A375 (cell line): ENCODE measurements around the gene PRAMEF10. TPM values are rescaled to one million over a fixed set of nuclear protein-coding genes. Genes with fewer than 3 reads are reported as not detected.

Source experiments
- small RNA-seq: library from RNA; depleted of rRNA; stranded (forward); fragments of <200 nt; gene quantifications from one replicate; pipeline ENCODE3, GENCODE V24; 2014
- total RNA-seq: library from RNA; depleted of rRNA; stranded (reverse); fragments of >200 nt; shearing (Covaris generic); gene quantifications from 2 replicates; pipeline ENCODE4 v1.2.3, GENCODE V29; 2014; rRNA removed

The PRAMEF10 gene
- not detected in 2 replicates for total RNA-seq

GRCh38 chr1:12898170-12898569 is at the start of gene PRAMEF10:
PRAMEF10 (minus strand) TSS chr1:12898270; CDS start chr1:12895847, 2,423 bp downstream.

GRCh38 chr1:12947480-12947879 is 49.4 kb upstream of the PRAMEF10 start, which contains the start of gene PRAMEF6:
PRAMEF6 (minus strand) TSS chr1:12947580; CDS start chr1:12942518, 5,062 bp downstream.

GRCh38 chr1:12916310-12916709 is 18.2 kb upstream of the PRAMEF10 start, which contains the start of gene PRAMEF7:
PRAMEF7 (plus strand) TSS chr1:12916610; CDS start chr1:12917693, 1,083 bp downstream.

GRCh38 chr1:12886101-12886500 is 12.0 kb downstream of the PRAMEF10 start, which contains the start of gene PRAMEF4:
PRAMEF4 (minus strand) TSS chr1:12886201; CDS start chr1:12883394, 2,807 bp downstream.

GRCh38 chr1:12856786-12857185 is 41.3 kb downstream of the PRAMEF10 start, which contains the start of gene PRAMEF2:
PRAMEF2 (plus strand) TSS chr1:12857086; CDS start chr1:12859010, 1,924 bp downstream.

GRCh38 chr1:12848620-12849019 is 49.5 kb downstream of the PRAMEF10 start, which contains the start of gene HNRNPCL1:
HNRNPCL1 (minus strand) TSS chr1:12848720; CDS start chr1:12848289, 431 bp downstream.

Small RNA genes lying within 50 kb of the gene (small RNA-seq; reads per million reads assigned to genes)
- gene RNU6-1072P, result not detected

Other genes starting within 250 kb of the PRAMEF10 start
- gene AADACL3, start 182.2 kb downstream of the PRAMEF10 start, total RNA-seq, result not detected in 2 replicates
- gene CFAP107, start 152.1 kb downstream of the PRAMEF10 start, total RNA-seq, result not detected in 2 replicates
- not detected in 2 replicates for gene PRAMEF12, start 124.5 kb downstream of the PRAMEF10 start, total RNA-seq
- gene PRAMEF1, start 106.9 kb downstream of the PRAMEF10 start, total RNA-seq, result not detected in 2 replicates
- not detected in 2 replicates for gene PRAMEF11, start 66.9 kb downstream of the PRAMEF10 start, total RNA-seq
- gene HNRNPCL1, start 49.5 kb downstream of the PRAMEF10 start, total RNA-seq, result not detected in 2 replicates
- gene PRAMEF2, start 41.2 kb downstream of the PRAMEF10 start, total RNA-seq, result not detected in 2 replicates
- gene PRAMEF4, start 12.1 kb downstream of the PRAMEF10 start, total RNA-seq, result 0.11 TPM in 1 of 2 replicates, not detected in the other
- gene PRAMEF7, start 18.3 kb upstream of the PRAMEF10 start, total RNA-seq, result not detected in 2 replicates
- gene PRAMEF6, start 49.3 kb upstream of the PRAMEF10 start, total RNA-seq, result not detected in 2 replicates
- not detected in 2 replicates for gene PRAMEF27, start 158.3 kb upstream of the PRAMEF10 start, total RNA-seq
- gene HNRNPCL3, start 162.5 kb upstream of the PRAMEF10 start, total RNA-seq, result not detected in 2 replicates
- not detected in 2 replicates for gene PRAMEF25, start 172.5 kb upstream of the PRAMEF10 start, total RNA-seq
- not detected in 2 replicates for gene HNRNPCL2, start 218.6 kb upstream of the PRAMEF10 start, total RNA-seq